ENCODE data around the gene DMRT1. TPM values are rescaled to one million over a fixed set of nuclear protein-coding genes. Genes with fewer than 3 reads are reported as not detected.

The DMRT1 gene
- total and polyA plus RNA-seq, 11 donors, result not detected

DNA sequence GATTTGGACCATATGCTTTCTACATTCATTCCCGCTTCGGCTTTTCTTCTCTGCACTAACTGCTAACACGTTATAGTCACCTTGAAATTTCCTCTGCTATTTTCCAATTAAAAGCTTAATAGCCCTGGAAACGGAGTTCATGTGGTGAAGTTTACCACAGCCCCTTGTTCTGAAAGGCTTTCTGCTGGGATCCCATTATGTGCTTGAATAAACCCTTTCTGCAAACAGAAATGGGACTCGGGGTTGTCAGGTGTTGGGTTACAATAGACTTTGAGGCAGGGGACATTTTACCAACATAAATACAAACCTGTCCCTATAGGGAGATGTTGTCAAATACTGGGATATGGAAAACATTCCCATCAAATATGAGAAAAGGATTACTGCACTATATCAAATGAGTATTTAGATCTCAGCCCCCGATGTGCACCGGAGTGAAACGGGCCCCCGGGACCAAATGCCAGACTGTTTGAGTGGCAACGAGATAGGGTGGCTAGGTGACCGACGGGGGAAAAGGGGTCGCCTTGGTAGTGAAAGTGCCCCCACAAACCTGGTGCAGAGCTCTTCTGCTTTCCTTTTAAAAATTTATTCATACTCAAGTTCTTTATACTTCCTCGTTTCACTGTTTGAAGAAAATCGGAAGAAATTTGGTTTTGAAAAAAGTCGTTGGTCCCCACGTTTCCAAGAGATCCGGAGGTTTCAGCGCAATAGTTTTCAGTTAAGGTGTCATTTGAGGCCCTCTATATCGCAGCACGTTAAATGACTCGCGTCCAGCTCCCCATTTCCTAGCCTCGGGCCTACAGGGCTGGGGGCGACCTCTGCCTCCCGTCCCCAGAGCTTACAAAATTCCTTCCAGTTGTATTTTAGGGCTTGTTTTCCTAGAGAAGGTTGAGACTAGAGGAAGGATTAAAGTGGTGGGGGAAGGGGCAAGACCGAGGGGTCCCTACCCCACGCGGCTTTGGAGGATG lies 132.8 kb downstream of the DMRT1 start:
- TF ChIP-seq, protein P1, sequence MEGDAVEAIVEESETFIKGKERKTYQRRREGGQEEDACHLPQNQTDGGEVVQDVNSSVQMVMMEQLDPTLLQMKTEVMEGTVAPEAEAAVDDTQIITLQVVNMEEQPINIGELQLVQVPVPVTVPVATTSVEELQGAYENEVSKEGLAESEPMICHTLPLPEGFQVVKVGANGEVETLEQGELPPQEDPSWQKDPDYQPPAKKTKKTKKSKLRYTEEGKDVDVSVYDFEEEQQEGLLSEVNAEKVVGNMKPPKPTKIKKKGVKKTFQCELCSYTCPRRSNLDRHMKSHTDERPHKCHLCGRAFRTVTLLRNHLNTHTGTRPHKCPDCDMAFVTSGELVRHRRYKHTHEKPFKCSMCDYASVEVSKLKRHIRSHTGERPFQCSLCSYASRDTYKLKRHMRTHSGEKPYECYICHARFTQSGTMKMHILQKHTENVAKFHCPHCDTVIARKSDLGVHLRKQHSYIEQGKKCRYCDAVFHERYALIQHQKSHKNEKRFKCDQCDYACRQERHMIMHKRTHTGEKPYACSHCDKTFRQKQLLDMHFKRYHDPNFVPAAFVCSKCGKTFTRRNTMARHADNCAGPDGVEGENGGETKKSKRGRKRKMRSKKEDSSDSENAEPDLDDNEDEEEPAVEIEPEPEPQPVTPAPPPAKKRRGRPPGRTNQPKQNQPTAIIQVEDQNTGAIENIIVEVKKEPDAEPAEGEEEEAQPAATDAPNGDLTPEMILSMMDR (IDR thresholded peaks at IDR 0.05), result no peak
- TF ChIP-seq POLR2A (IDR thresholded peaks at IDR 0.05), result no peak
- intact Hi-C loops (cut with DNase I), result no loop called here
- 7 to 13% (median 12%) methylated on average over 29 of the region's 29 CpGs for WGBS, 4 donors
- ATAC-seq, result no peak
- no peaks in the 10 kb centered on the region for H3K9me3 ChIP-seq
- no peak for DNase-seq
- no peak overlapping the region for H3K27ac ChIP-seq
- peaks cover 0 to 55% (median 19%) of the 10 kb centered on the region in 12 donors for H3K4me1 ChIP-seq
- H3K4me3 ChIP-seq, result no peak overlapping the region
- peaks cover 85 to 100% (median 98%) of the 10 kb centered on the region in 9 donors for H3K27me3 ChIP-seq
- no peaks in the 10 kb centered on the region for H3K36me3 ChIP-seq

DNA sequence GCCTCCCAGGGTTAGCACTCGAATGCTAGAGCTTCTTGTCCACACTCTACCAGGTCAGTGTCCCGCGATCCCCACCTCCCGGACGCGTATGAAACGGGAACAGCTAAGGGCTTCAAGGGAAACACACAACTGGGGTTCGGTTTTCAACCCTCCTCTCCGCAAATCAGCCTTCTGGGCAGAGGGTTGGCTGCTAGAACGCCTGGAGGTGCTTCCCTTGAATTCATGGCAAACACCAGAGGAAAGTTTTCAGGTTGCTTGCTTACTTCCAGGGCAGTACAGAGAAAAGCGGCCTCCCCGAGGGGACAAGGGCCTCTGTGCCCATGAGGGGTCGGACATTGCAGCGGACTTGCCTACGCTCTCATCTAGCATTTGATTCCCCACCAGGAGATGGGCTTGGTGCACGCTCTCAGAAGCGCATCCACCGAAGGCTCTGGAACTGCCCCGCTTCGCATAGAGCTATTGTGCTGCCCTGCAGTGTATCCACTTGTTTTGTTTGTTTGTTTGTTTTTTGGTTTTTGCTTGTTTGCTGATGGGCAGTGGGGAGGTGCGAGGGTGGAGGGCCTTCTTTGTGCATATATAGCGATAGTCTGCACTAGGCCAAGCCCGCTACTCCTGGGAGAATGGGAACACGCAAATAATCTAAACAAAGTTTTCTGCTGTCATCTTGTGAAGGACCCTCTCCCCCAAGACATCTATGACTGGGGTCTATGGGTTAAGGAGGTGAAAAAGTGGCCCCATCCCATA lies 133.7 kb downstream of the DMRT1 start:
- Histone ChIP-seq H3K4me3 (no peak overlapping the region), H3K9me3 (no peaks in the 10 kb centered on the region), H3K4me1 (peaks cover 0 to 46% (median 19%) of the 10 kb centered on the region in 12 donors), H3K27me3 (peaks cover 86 to 100% (median 98%) of the 10 kb centered on the region in 9 donors), H3K27ac (no peak overlapping the region), H3K36me3 (no peaks in the 10 kb centered on the region)
- no peak for TF ChIP-seq POLR2A (IDR thresholded peaks at IDR 0.05)
- TF ChIP-seq, protein P1 (IDR thresholded peaks at IDR 0.05), result no peak
- no peak for DNase-seq
- 7 to 15% (median 11%) methylated on average over 20 to 24 of the region's 24 CpGs for WGBS, 4 donors
- intact Hi-C loops (cut with DNase I), result no loop called here
- ATAC-seq, result no peak

DNA sequence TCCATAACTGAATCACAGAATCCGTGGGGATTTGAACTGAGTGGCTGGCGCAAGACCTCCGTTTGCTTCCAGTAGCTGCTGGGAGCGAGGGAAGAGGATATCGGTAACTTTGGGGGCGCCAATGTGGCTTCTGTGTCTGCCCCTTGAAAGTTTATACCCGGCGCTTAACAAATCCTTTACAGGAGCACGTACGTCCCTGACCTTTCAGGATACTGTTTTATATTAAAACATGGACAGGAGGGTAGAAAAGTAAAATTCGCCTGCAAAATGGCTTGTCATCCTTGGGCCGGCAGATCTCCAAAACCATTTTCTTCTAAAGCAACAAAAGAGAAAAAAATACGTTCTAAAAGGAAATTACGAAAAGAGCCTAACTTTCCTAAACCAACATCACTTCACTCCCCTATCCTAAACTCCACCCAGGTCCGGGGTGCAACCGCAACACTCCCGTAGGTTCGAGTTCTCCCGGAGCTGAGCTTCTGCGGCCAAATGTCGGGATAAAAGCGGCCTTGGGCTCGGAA lies 134.3 kb downstream of the DMRT1 start:
- Histone ChIP-seq H3K4me1 (peaks cover 0 to 40% (median 19%) of the 10 kb centered on the region in 12 donors), H3K9me3 (no peaks in the 10 kb centered on the region), H3K4me3 (no peak overlapping the region), H3K27me3 (peaks cover 80 to 100% (median 98%) of the 10 kb centered on the region in 9 donors), H3K36me3 (no peaks in the 10 kb centered on the region), H3K27ac (no peak overlapping the region)
- intact Hi-C loops (cut with DNase I), result no loop called here
- no peak for DNase-seq
- WGBS, 4 donors, result 5 to 11% (median 6%) methylated on average over 23 of the region's 23 CpGs
- no peak for TF ChIP-seq POLR2A (IDR thresholded peaks at IDR 0.05)
- TF ChIP-seq, protein P1 (IDR thresholded peaks at IDR 0.05), result no peak
- ATAC-seq, result no peak

Measured in heart left ventricle (tissue), 16 donors.